ENCODE results near the gene CD9.

The CD9 gene

GRCh38 chr12:6254491-6254890 lies 54.3 kb downstream of the CD9 start:
- TF ChIP-seq CTCF (IDR thresholded peaks at IDR 0.05; ENCODE audit: insufficient read depth, low read depth, low read length, missing control alignments): no peak
- DNase-seq (ENCODE audit: low read depth): no peak
- no peak overlapping the region for H3K4me3 ChIP-seq (ENCODE audit: low read depth, low read length)

GRCh38 chr12:6257007-6257406 lies 56.8 kb downstream of the CD9 start:
- DNase-seq (ENCODE audit: low read depth): no peak
- no peak overlapping the region for H3K4me3 ChIP-seq (ENCODE audit: low read depth, low read length)
- no peak for TF ChIP-seq CTCF (IDR thresholded peaks at IDR 0.05; ENCODE audit: insufficient read depth, low read depth, low read length, missing control alignments)

GRCh38 chr12:6262211-6262610 lies 62.0 kb downstream of the CD9 start:
- no peak for DNase-seq (ENCODE audit: low read depth)
- no peak for TF ChIP-seq CTCF (IDR thresholded peaks at IDR 0.05; ENCODE audit: insufficient read depth, low read depth, low read length, missing control alignments)
- H3K4me3 ChIP-seq (ENCODE audit: low read depth, low read length): no peak overlapping the region

DNA sequence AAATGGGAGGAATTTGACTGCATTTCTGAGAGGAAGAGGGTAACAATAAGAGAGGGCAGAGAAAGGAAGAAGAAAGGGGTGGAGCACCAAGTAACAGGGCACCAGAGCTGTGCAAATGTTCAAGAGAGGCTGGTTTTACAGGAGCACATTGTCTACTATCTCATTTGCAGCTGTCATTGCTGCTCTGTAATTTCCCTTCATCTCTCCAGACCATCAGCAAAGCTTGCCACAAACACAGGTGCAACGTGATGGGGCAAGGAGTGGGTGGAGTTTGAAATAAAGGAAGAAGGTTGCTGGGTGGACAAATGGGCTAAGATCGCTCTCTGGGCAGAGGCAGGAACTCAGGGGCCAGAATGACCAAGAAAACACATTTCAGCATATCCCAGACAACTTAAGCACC lies 62.4 kb downstream of the CD9 start:
- no peak for TF ChIP-seq CTCF (IDR thresholded peaks at IDR 0.05; ENCODE audit: insufficient read depth, low read depth, low read length, missing control alignments)
- peak; percentile 24 for DNase-seq (ENCODE audit: low read depth)
- H3K4me3 ChIP-seq (ENCODE audit: low read depth, low read length): no peak overlapping the region

DNA sequence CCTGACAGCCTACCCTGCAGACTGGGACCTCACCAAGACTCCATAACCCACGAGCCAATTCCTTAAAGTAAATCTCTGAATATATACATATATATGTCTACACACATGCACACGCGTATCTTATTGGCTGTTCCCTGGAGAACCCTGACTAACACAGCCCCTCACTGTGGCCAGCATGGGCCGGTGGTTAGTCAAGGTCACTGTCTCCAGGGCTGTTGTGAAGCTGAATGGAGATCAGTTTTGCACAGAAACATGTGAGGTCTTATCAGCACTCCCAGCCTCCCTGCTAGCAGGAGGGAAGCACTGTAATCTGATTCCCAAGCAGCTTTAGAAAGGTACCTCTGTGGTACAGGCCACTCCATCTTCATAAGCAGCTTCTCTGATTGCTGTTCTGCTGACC lies 63.7 kb downstream of the CD9 start:
- no peak for TF ChIP-seq CTCF (IDR thresholded peaks at IDR 0.05; ENCODE audit: insufficient read depth, low read depth, low read length, missing control alignments)
- no peak overlapping the region for H3K4me3 ChIP-seq (ENCODE audit: low read depth, low read length)
- DNase-seq (ENCODE audit: low read depth): no peak

- H3K4me3 ChIP-seq (ENCODE audit: low read depth, low read length): no peak overlapping the region
- peak; percentile 45 for DNase-seq (ENCODE audit: low read depth)
- TF ChIP-seq CTCF (IDR thresholded peaks at IDR 0.05; ENCODE audit: insufficient read depth, low read depth, low read length, missing control alignments): no peak
Observed at GRCh38 chr12:6264402-6265037, 64.3 kb downstream of the CD9 start.

- TF ChIP-seq CTCF (IDR thresholded peaks at IDR 0.05; ENCODE audit: insufficient read depth, low read depth, low read length, missing control alignments): no peak
- no peak for DNase-seq (ENCODE audit: low read depth)
- no peak overlapping the region for H3K4me3 ChIP-seq (ENCODE audit: low read depth, low read length)
Observed at GRCh38 chr12:6265038-6265405, 64.8 kb downstream of the CD9 start.

All from GM12865 (cell line).